WTC11 (cell line): ENCODE measurements around the gene RPS8. TPM values are rescaled to one million over a fixed set of nuclear protein-coding genes. Genes with fewer than 3 reads are reported as not detected.
A peak's percentile ranks its signal among the peaks of the same experiment; 100 is the strongest.

ENCODE experiments used
- ARID4B ChIP-seq: sonication (generic); formaldehyde crosslinking; IDR thresholded peaks from 2 replicates; pipeline ENCODE4 v1.8.0; 2023; ENCODE audit warnings: missing genetic modification reagents, mild to moderate bottlenecking, borderline replicate concordance
- FOXJ3 ChIP-seq: sonication (generic); formaldehyde crosslinking; IDR thresholded peaks from 2 replicates; pipeline ENCODE4 v1.9.0; 2021; ENCODE audit warnings: missing genetic modification reagents, mild to moderate bottlenecking, borderline replicate concordance
- GABPB1 ChIP-seq: sonication (generic); formaldehyde crosslinking; IDR thresholded peaks from 2 replicates; pipeline ENCODE4 v1.8.1; 2023; ENCODE audit warnings: mild to moderate bottlenecking, missing genetic modification reagents
- HMGA2 ChIP-seq: fragments of 250-450 bp; sonication (Bioruptor Pico); IDR thresholded peaks from 2 replicates; pipeline ENCODE4 v1.4.0; 2021; ENCODE audit warnings: mild to moderate bottlenecking, moderate library complexity
- HMGXB4 ChIP-seq: sonication (generic); formaldehyde crosslinking; IDR thresholded peaks from 2 replicates; pipeline ENCODE4 v1.8.1; 2023; ENCODE audit warnings: mild to moderate bottlenecking, moderate library complexity, missing genetic modification reagents
- MLX ChIP-seq: sonication (generic); formaldehyde crosslinking; IDR thresholded peaks from 2 replicates; pipeline ENCODE4 v1.8.1; 2023; ENCODE audit warnings: mild to moderate bottlenecking, missing genetic modification reagents, moderate library complexity
- NFATC4 ChIP-seq: fragments of 250-450 bp; sonication (Bioruptor Pico); IDR thresholded peaks from 2 replicates; pipeline ENCODE4 v1.9.0; 2021; ENCODE audit warnings: mild to moderate bottlenecking
- NR1H2 ChIP-seq: sonication (generic); formaldehyde crosslinking; IDR thresholded peaks from 2 replicates; pipeline ENCODE4 v1.9.0; 2021; ENCODE audit warnings: mild to moderate bottlenecking, moderate library complexity, missing genetic modification reagents
- OVOL2 ChIP-seq: fragments of 250-450 bp; sonication (Bioruptor Pico); IDR thresholded peaks from 2 replicates; pipeline ENCODE4 v1.9.0; 2021; ENCODE audit warnings: mild to moderate bottlenecking, borderline replicate concordance
- RELA ChIP-seq: sonication (generic); formaldehyde crosslinking; IDR thresholded peaks from 2 replicates; pipeline ENCODE4 v1.8.1; 2022; ENCODE audit warnings: missing genetic modification reagents, mild to moderate bottlenecking, borderline replicate concordance
- ZNF263 ChIP-seq: sonication (generic); formaldehyde crosslinking; IDR thresholded peaks from 2 replicates; pipeline ENCODE4 v1.8.1; 2022; ENCODE audit warnings: low read depth, mild to moderate bottlenecking, moderate library complexity, missing genetic modification reagents
- ZNF396 ChIP-seq: fragments of 250-450 bp; sonication (Bioruptor Pico); IDR thresholded peaks from 2 replicates; pipeline ENCODE4 v1.8.0; 2021; ENCODE audit warnings: mild to moderate bottlenecking, moderate library complexity, borderline replicate concordance
- ZNF425 ChIP-seq: fragments of 250-450 bp; sonication (Bioruptor Pico); conservative IDR thresholded peaks from 2 replicates; pipeline ENCODE4 v1.9.0; 2021; ENCODE audit warnings: mild to moderate bottlenecking
- ZNF532 ChIP-seq: fragments of 250-450 bp; sonication (Bioruptor Pico); IDR thresholded peaks from 2 replicates; pipeline ENCODE4 v1.9.0; 2021; ENCODE audit warnings: mild to moderate bottlenecking, borderline replicate concordance
- total RNA-seq: library from RNA; stranded (reverse); gene quantifications from 3 replicates; pipeline ENCODE4 v1.2.3, GENCODE V29; 2021

The RPS8 gene
- total RNA-seq, 1 experiment from 2014 or later = 2,343 TPM

GRCh38 chr1:44775930-44776729, 790 bp downstream of the RPS8 start (continued):
- TF ChIP-seq ZNF425 (CRISPR knock-in tag) (no peak), MLX (CRISPR knock-in tag) (0 out of 2 replicates have a peak, but pooled peaks have one; percentile 54), ZNF532 (no peak), HMGA2 (CRISPR knock-in tag) (no peak), NFATC4 (CRISPR knock-in tag) (no peak), ZNF396 (CRISPR knock-in tag) (no peak), FOXJ3 (CRISPR knock-in tag) (no peak), OVOL2 (CRISPR knock-in tag) (no peak), ARID4B (CRISPR knock-in tag) (no peak), GABPB1 (CRISPR knock-in tag) (no peak), ZNF263 (no peak), HMGXB4 (CRISPR knock-in tag) (peak; percentile 30; the same call in 1 of the 2 replicates), NR1H2 (0 out of 2 replicates have a peak, but pooled peaks have one; percentile 11), RELA (CRISPR knock-in tag) (no peak)
